ENCODE measurements around the gene BGN.

Gene BGN

GRCh38 chrX:153491351-153491914 is 3.3 kb upstream of the BGN start:
- TF ChIP-seq, protein P1, sequence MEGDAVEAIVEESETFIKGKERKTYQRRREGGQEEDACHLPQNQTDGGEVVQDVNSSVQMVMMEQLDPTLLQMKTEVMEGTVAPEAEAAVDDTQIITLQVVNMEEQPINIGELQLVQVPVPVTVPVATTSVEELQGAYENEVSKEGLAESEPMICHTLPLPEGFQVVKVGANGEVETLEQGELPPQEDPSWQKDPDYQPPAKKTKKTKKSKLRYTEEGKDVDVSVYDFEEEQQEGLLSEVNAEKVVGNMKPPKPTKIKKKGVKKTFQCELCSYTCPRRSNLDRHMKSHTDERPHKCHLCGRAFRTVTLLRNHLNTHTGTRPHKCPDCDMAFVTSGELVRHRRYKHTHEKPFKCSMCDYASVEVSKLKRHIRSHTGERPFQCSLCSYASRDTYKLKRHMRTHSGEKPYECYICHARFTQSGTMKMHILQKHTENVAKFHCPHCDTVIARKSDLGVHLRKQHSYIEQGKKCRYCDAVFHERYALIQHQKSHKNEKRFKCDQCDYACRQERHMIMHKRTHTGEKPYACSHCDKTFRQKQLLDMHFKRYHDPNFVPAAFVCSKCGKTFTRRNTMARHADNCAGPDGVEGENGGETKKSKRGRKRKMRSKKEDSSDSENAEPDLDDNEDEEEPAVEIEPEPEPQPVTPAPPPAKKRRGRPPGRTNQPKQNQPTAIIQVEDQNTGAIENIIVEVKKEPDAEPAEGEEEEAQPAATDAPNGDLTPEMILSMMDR (IDR thresholded peaks at IDR 0.05; ENCODE audit: low read depth, low read length, missing control alignments): no peak
- DNase-seq (ENCODE audit: low read depth): no peak
- H3K4me3 ChIP-seq (ENCODE audit: low read depth, low read length): no peak overlapping the region

GRCh38 chrX:153491918-153492317 is 2.9 kb upstream of the BGN start:
- TF ChIP-seq, protein P1 (IDR thresholded peaks at IDR 0.05; ENCODE audit: low read depth, low read length, missing control alignments): no peak
- no peak overlapping the region for H3K4me3 ChIP-seq (ENCODE audit: low read depth, low read length)
- no peak for DNase-seq (ENCODE audit: low read depth)

- DNase-seq (ENCODE audit: low read depth): no peak
- TF ChIP-seq, protein P1 (IDR thresholded peaks at IDR 0.05; ENCODE audit: low read depth, low read length, missing control alignments): no peak
- no peak overlapping the region for H3K4me3 ChIP-seq (ENCODE audit: low read depth, low read length)
Measured at GRCh38 chrX:153492543-153492942, 2.2 kb upstream of the BGN start.

DNA sequence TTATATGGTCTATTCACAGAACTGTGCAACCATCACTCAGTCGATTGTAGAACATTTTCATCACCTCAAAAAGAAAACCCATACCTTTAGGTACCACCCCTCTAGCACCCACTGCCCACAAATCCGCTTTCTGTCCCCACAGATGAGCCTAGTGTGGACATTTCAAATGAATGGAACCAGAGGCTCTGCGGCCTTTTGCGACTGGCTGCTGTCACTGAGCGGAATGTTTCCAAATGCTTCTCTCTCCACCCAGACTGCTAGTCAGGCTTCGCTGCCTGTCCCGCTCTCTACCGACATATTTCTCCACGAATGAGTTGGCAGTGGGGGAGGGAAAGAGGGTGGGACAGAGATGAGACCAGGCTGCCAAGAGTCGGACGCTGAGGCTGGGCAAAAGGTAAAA is 1.7 kb upstream of the BGN start:
- TF ChIP-seq, protein P1 (IDR thresholded peaks at IDR 0.05; ENCODE audit: low read depth, low read length, missing control alignments): no peak
- no peak overlapping the region for H3K4me3 ChIP-seq (ENCODE audit: low read depth, low read length)

DNA sequence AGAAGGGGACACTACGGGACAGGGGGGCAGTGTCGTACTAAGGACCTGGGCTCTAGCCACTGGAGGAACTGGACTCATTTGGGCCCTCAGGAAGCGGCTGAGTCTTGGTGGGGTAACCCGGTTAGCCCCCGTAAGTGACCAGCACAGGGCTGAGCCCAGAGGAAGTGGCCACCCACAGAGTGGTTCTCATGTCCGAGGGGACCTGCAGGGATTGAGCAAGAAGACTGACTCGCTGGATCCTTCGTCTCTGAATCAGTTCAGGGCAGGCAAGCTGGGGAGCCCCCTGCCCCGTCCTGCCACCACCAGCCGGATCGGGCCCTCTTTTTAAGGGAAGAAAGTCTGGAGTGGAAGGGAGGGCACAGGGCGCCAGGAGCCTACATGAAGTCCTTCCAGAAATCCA is 719 bp upstream of the BGN start:
- no peak for DNase-seq (ENCODE audit: low read depth)
- TF ChIP-seq, protein P1 (IDR thresholded peaks at IDR 0.05; ENCODE audit: low read depth, low read length, missing control alignments): no peak
- H3K4me3 ChIP-seq (ENCODE audit: low read depth, low read length): no peak overlapping the region

More for the DNA sequence above, 1.7 kb upstream of the BGN start:
- DNase-seq (ENCODE audit: low read depth): no peak

DNA sequence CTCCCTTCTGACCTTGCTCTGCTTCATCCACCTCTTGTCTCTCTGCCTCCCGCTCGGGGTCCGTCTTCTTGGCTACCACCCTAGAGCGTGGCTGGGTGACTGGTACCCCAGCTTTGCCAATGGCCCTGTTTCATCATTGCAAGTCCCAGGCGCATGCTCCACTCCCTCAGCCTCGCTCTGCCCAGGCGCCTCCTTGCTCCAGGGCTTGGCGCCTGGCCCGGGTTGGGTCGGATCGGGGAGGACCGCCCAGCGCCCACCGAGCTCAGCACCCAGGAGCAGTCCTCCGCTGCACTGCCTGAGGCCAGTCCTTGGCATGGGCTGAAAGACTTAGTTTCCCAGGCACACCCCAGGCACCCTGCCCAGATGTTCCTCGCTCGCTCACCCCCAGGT is 577 bp downstream of the BGN start:
- DNase-seq (ENCODE audit: low read depth): no peak
- no peak overlapping the region for H3K4me3 ChIP-seq (ENCODE audit: low read depth, low read length)
- TF ChIP-seq, protein P1 (IDR thresholded peaks at IDR 0.05; ENCODE audit: low read depth, low read length, missing control alignments): no peak

DNA sequence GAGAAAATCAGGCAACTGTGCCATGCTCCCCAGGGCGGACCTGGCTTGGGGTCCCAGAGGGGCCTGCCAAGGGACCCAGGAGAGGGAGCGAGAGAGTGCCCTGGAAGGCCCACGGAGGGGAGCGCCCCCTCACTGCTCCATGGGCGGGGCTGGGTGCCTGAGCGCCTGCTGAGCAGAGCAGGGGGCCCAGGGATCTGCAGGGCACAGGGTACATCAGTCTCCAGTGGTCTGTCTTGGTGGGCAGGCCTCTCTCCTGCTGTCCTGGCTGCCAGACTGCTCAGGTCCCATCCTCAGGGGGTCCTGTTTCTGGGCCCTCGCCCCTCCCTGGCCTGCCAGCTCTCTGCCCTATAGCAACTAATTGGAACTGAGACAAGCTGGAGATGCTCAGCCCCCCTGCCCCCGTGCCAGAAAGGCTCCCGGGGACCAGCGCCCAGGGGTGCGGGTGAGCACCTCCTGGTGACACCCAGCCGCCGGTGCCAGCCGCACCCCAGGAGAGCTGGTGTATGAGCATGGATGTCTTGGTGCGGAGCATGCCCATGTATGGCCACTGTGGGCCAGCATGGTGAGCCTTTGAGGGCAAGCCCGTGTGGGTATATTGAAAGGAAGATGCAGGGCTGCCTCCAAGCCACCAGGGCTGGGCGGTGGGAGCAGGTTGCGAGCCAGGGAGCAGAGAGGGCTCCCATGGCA is 1.3 kb downstream of the BGN start:
- no peak overlapping the region for H3K4me3 ChIP-seq (ENCODE audit: low read depth, low read length)
- no peak for DNase-seq (ENCODE audit: low read depth)
- TF ChIP-seq, protein P1 (IDR thresholded peaks at IDR 0.05; ENCODE audit: low read depth, low read length, missing control alignments): no peak
